Erythroblast (primary cell): ENCODE measurements around the gene KBTBD4.

Experiments
- GATA1 ChIP-seq: IDR thresholded peaks from 2 replicates; pipeline ENCODE4 v1.6.1; 2011; ENCODE audit warnings: low read depth, mild to moderate bottlenecking, control low read depth, low read length, moderate library complexity
- POLR2A ChIP-seq: IDR thresholded peaks from 2 replicates; pipeline ENCODE4 v1.6.1; 2011; ENCODE audit warnings: mild to moderate bottlenecking, low read length

DNA sequence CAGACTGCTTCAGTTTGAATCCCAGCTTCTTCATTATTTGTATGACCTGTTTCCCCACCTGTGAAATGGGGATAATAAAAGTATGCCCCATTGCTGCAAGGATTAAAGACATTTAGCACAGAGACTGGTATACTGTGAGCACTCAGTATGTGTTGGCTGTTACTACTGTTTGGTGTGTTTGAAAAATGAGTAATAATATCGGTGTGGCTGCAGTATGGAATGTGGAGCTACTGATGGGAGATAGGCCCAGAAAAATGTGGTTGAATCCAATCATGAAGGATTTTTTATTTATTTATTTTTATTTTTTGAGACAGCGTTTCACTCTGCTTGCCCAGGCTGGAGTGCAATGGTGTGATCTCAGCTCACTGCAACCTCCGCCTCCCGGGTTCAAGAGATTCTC is 24.5 kb upstream of the KBTBD4 start:
- TF ChIP-seq POLR2A (no peak), GATA1 (no peak)
